Stimulated activated CD8-positive, alpha-beta memory T cell treated with anti-CD3 and anti-CD28 coated beads, Interleukin-12 subunit alpha, Interleukin-12 subunit beta, amount 100 ng/mL, for 24 hours (primary cell): ENCODE measurements around the gene FNDC7.
A peak's percentile ranks its signal among the peaks of the same experiment; 100 is the strongest.
"Not testable (repeated sequence)": the region's sequence is repeated elsewhere in the genome, so short reads cannot be mapped to it uniquely, and the experiment has no call there.

Source experiments
- DNase-seq: peaks from one replicate; pipeline ENCODE4 v3.0.0-alpha.2; 2020; ENCODE audit errors: extremely low read depth

Gene FNDC7

GRCh38 chr1:108745980-108746381, 33.3 kb downstream of the FNDC7 start:
- DNase-seq, result no peak

GRCh38 chr1:108746382-108747170, 33.9 kb downstream of the FNDC7 start, which contains the start of gene STXBP3:
TSS of gene STXBP3 (plus strand) at chr1:108746674. CDS start at chr1:108746738, 64 bp downstream.
- DNase-seq, result peak; percentile 99

- peak; percentile 7 for DNase-seq
Observed at GRCh38 chr1:108747171-108747850, 34.6 kb downstream of the FNDC7 start.

GRCh38 chr1:108747898-108748297, 35.2 kb downstream of the FNDC7 start:
- no peak for DNase-seq

GRCh38 chr1:108749081-108749480, 36.4 kb downstream of the FNDC7 start:
- no peak for DNase-seq

- no peak for DNase-seq
Observed at GRCh38 chr1:108750476-108751181, 37.9 kb downstream of the FNDC7 start.

- DNase-seq, result no peak
Observed at GRCh38 chr1:108753363-108753762, 40.7 kb downstream of the FNDC7 start.

GRCh38 chr1:108758796-108759195, 46.1 kb downstream of the FNDC7 start:
- no peak for DNase-seq

- no peak for DNase-seq
Observed at GRCh38 chr1:108767115-108767514, 54.4 kb downstream of the FNDC7 start.

- no peak for DNase-seq
Observed at GRCh38 chr1:108767708-108768107, 55.0 kb downstream of the FNDC7 start.

- no peak for DNase-seq
Observed at GRCh38 chr1:108777839-108778238, 65.1 kb downstream of the FNDC7 start.

GRCh38 chr1:108779455-108779854, 66.7 kb downstream of the FNDC7 start:
- DNase-seq, result no peak

- no peak for DNase-seq
Observed at GRCh38 chr1:108780937-108781574, 68.3 kb downstream of the FNDC7 start.

- DNase-seq, result not testable (repeated sequence)
Observed at GRCh38 chr1:108781575-108781944, 68.9 kb downstream of the FNDC7 start.

- DNase-seq, result no peak
Observed at GRCh38 chr1:108785264-108785663, 72.6 kb downstream of the FNDC7 start.

GRCh38 chr1:108785880-108786279, 73.2 kb downstream of the FNDC7 start:
- DNase-seq, result no peak

GRCh38 chr1:108791790-108792189, 79.1 kb downstream of the FNDC7 start:
- no peak for DNase-seq
